DOHH2 (cell line): Measurements from ENCODE around the gene HOATZ.

ENCODE experiments used
- H3F3A ChIP-seq: fragments of 200-600 bp; sonication (generic), shearing (Covaris generic); 2 replicates; pipeline ENCODE4 v1.6.0; 2016; ENCODE audit warnings: antibody characterized with exemption, mild to moderate bottlenecking; ENCODE audit not compliant: control insufficient read depth, insufficient read depth
- H3K27ac ChIP-seq: fragments of 200-600 bp; sonication (generic); 2 replicates; pipeline ENCODE4 v1.5.1; 2014; ENCODE audit warnings: low read depth, mild to moderate bottlenecking, low read length, moderate library complexity
- H3K27me3 ChIP-seq: fragments of 200-600 bp; sonication (generic); 2 replicates; pipeline ENCODE4 v1.6.1; 2014; ENCODE audit warnings: mild to moderate bottlenecking, low read length, mixed read lengths; ENCODE audit not compliant: control insufficient read depth
- H3K36me3 ChIP-seq: fragments of 200-600 bp; sonication (generic); 2 replicates; pipeline ENCODE4 v1.6.1; 2014; ENCODE audit warnings: mild to moderate bottlenecking, low read length, moderate library complexity, mixed read lengths; ENCODE audit not compliant: control insufficient read depth
- H3K4me1 ChIP-seq: fragments of 200-600 bp; sonication (generic); 2 replicates; pipeline ENCODE4 v1.6.1; 2014; ENCODE audit warnings: mild to moderate bottlenecking, low read length, mixed read lengths; ENCODE audit not compliant: control insufficient read depth
- H3K4me2 ChIP-seq: fragments of 200-600 bp; sonication (generic); 2 replicates; pipeline ENCODE4 v1.6.0; 2014; ENCODE audit warnings: mild to moderate bottlenecking, low read length, moderate library complexity
- H3K4me3 ChIP-seq: fragments of 200-600 bp; sonication (generic); 2 replicates; pipeline ENCODE4 v1.5.1; 2014; ENCODE audit warnings: mild to moderate bottlenecking, low read length, mixed read lengths
- H3K79me2 ChIP-seq: fragments of 200-600 bp; sonication (generic); 2 replicates; pipeline ENCODE4 v1.6.1; 2014; ENCODE audit warnings: mild to moderate bottlenecking, low read length, mixed read lengths; ENCODE audit not compliant: control insufficient read depth
- H3K9me2 ChIP-seq: fragments of 200-600 bp; sonication (generic); replicated peaks from 2 replicates; pipeline ENCODE4 v1.6.1; 2014; ENCODE audit warnings: mild to moderate bottlenecking, low read length, mixed read lengths; ENCODE audit not compliant: control insufficient read depth
- H3K9me3 ChIP-seq: fragments of 200-600 bp; sonication (generic); 2 replicates; pipeline ENCODE4 v1.6.1; 2014; ENCODE audit warnings: antibody characterized with exemption, low read length, mixed read lengths; ENCODE audit not compliant: control insufficient read depth, insufficient read depth
- H4K20me1 ChIP-seq: fragments of 200-600 bp; sonication (generic); 2 replicates; pipeline ENCODE4 v1.6.0; 2014; ENCODE audit warnings: low read depth, mild to moderate bottlenecking, antibody characterized with exemption, low read length, moderate library complexity; ENCODE audit not compliant: control insufficient read depth, insufficient read depth
- EZH2phosphoT487 ChIP-seq: fragments of 200-600 bp; sonication (generic); IDR thresholded peaks from 2 replicates; pipeline ENCODE4 v1.6.1; 2017; ENCODE audit warnings: borderline replicate concordance, mild to moderate bottlenecking, antibody characterized with exemption, low read length, moderate library complexity, mixed read lengths
- TF ChIP-seq, protein P1 (sequence below): fragments of 200-600 bp; sonication (generic); IDR thresholded peaks from one replicate; pipeline ENCODE4 v1.5.1; 2014; ENCODE audit warnings: antibody characterized with exemption, mild to moderate bottlenecking, low read depth, low read length; ENCODE audit not compliant: poor library complexity, severe bottlenecking

The HOATZ gene

DNA sequence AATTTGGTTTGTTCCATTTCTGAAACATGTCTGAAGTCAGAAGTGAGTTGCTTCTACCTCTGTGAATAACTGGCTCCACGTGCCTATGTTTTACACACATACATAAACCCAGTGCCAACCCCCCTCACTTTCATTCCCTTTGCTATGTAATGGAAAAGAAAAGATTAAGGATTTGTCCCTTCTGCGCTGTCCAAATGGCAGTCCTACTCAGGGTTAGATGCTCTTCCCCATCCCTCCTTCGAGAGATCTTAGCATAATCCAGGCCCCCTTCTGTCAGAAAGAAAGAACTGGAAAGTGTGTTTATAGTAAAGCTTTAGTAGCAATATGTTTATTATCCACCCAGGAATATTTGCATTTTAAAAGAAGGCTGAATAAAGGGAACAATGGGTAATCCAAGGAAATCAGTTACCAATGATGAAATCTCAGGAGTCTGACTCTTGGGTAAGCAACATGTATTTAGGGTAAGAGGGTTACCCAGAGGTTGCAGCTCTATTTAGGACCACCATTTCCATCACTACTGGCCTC is 22.8 kb downstream of the HOATZ start:
- TF ChIP-seq EZH2phosphoT487 = no peak
- TF ChIP-seq, protein P1, sequence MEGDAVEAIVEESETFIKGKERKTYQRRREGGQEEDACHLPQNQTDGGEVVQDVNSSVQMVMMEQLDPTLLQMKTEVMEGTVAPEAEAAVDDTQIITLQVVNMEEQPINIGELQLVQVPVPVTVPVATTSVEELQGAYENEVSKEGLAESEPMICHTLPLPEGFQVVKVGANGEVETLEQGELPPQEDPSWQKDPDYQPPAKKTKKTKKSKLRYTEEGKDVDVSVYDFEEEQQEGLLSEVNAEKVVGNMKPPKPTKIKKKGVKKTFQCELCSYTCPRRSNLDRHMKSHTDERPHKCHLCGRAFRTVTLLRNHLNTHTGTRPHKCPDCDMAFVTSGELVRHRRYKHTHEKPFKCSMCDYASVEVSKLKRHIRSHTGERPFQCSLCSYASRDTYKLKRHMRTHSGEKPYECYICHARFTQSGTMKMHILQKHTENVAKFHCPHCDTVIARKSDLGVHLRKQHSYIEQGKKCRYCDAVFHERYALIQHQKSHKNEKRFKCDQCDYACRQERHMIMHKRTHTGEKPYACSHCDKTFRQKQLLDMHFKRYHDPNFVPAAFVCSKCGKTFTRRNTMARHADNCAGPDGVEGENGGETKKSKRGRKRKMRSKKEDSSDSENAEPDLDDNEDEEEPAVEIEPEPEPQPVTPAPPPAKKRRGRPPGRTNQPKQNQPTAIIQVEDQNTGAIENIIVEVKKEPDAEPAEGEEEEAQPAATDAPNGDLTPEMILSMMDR = no peak
- Histone ChIP-seq H3K27me3 (peaks cover 58% of the 10 kb centered on the region), H3K36me3 (no peaks in the 10 kb centered on the region)

DNA sequence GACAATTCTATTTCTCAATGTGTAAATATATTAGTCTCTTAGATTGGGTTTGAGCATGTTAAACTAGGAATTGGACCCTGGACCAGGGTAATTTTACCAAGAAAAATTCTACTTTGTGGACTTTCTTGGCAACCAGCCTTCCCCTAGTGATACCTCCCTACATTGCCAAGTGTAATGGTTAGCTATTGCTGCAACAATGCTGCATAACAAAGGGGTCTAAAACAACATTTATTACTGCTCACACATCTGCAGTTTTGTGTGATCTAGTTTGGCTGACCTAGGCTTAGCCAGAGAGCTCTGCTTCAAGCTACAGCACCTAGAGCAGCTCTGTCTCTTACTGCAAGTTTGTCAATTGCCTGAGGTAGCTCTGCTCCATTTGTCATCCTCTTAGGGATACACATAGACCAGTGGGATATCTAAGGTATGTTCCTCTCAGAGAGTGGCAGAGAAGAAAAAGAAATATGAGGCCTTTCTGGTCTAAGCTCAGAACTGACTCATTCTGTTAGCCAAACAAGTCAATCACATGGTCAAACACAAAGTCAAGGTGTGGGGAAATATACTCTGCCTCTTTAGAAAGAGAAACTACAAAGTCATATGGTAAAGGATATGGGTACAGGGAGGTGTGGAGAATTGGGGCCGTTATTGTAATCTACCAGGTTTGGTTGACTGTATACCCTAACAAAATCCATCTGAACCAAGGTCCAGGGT is 24.0 kb downstream of the HOATZ start:
- Histone ChIP-seq H3K4me1 (no peaks in the 10 kb centered on the region), H3K36me3 (no peaks in the 10 kb centered on the region), H3K27ac (no peak overlapping the region), H3K9me3 (no peaks in the 10 kb centered on the region), H3F3A (no peaks in the 10 kb centered on the region), H3K4me3 (no peak overlapping the region), H3K79me2 (no peaks in the 10 kb centered on the region), H3K4me2 (no peak overlapping the region), H3K9me2 (no peaks in the 10 kb centered on the region), H4K20me1 (no peaks in the 10 kb centered on the region), H3K27me3 (peaks cover 66% of the 10 kb centered on the region)
- TF ChIP-seq, protein P1 = no peak
- TF ChIP-seq EZH2phosphoT487 = no peak

More for the DNA sequence above, 22.8 kb downstream of the HOATZ start:
- Histone ChIP-seq H4K20me1 (no peaks in the 10 kb centered on the region), H3F3A (no peaks in the 10 kb centered on the region), H3K4me1 (no peaks in the 10 kb centered on the region), H3K4me3 (no peak overlapping the region), H3K79me2 (no peaks in the 10 kb centered on the region), H3K9me3 (no peaks in the 10 kb centered on the region), H3K4me2 (no peak overlapping the region), H3K9me2 (no peaks in the 10 kb centered on the region), H3K27ac (no peak overlapping the region)

DNA sequence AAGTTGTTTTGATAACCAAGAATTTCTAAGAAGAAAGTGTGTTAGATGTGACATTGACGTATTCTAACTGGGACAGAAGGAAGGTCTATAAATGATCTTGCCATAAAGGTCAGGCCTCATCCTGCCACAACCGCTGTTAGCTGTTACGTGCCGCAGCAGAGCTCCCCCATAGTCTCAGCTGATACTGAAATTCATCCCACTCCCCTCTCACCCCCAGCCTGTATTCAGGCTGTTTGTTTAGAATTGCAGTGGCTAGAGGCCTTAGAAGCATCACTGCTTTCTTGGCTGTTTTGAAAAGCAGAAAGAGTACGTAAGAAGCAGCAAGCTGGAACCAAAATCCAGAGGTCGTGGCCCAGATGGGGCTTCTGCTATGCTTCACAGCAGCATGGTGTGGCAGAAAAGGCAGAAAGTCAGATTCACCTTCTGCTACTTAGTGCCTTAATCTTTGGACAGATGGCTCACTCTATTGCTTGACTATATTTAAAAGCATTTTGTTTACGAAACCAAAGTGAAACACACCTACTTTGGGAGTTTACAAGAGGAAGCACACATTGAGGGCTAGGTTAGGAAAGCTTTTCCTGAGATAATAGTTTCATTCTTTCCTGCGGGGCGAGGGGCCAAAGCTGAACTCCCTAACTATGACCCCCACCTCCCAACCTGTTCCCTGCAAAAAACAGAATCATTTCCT is 25.0 kb downstream of the HOATZ start:
- peaks cover 61% of the 10 kb centered on the region for H3K27me3 ChIP-seq
- H3K4me2 ChIP-seq = no peak overlapping the region
- no peaks in the 10 kb centered on the region for H3K79me2 ChIP-seq

More for the DNA sequence above, 25.0 kb downstream of the HOATZ start:
- Histone ChIP-seq H3K36me3 (no peaks in the 10 kb centered on the region), H3K4me1 (no peaks in the 10 kb centered on the region), H4K20me1 (no peaks in the 10 kb centered on the region), H3K9me2 (no peaks in the 10 kb centered on the region), H3K27ac (no peak overlapping the region), H3K9me3 (no peaks in the 10 kb centered on the region), H3K4me3 (no peak overlapping the region), H3F3A (no peaks in the 10 kb centered on the region)
- TF ChIP-seq EZH2phosphoT487 = no peak
- TF ChIP-seq, protein P1 = no peak
